Measurements from ENCODE around the gene OTOP1. TPM values are rescaled to one million over a fixed set of nuclear protein-coding genes. Genes with fewer than 3 reads are reported as not detected.
A peak's percentile ranks its signal among the peaks of the same experiment; 100 is the strongest.
"Not testable (repeated sequence)": the region's sequence is repeated elsewhere in the genome, so short reads cannot be mapped to it uniquely, and the experiment has no call there.

Gene OTOP1
- total RNA-seq, 4 donors from 2014 or later, result not detected

DNA sequence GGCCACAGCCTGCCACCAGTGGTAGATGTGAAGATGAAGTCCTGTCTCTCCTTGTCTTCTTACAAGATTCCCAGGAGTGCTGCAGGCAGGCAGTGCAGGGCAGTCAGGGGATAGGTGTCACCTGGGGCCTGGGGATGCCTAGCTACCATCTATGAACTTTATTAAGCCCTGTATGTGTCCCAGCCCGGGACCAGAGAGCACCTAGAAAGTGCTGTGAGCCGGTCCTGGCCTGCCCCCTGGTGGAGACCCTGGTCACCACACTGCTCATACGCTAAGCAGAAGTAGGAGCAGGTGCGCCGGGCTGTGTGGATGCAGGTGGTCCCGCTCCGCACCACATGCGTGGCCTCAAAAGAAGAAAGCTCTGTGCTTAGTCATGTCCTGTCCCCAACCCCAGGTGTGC, 81.1 kb downstream of the OTOP1 start:
- 8% methylated on average over 2 of the region's 8 CpGs; no CpG with 5 or more reads in 1 of the 2 donors for WGBS, 2 donors (ENCODE audit: low coverage in 1 of 2)

DNA sequence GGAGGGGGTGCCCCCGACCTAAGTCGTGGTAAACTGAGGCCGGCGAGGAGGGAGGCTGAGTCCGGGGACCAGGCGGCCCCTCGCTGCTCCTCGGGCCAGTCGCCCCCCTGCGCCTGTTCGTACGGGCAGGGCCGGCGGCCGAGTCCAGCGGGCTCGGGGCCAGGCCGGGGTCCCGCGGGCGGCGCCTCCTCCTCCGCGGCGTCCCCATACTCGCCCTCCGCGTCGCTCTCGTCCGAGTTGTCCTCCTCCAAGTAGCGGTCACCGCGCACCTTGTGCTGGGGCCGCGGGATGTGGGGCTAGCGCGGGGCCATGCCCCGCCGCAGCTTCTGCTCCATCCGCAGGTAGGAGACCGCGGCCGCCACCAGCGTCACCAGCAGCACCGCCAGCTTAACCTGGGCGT, 83.4 kb downstream of the OTOP1 start:
- in situ Hi-C loops (cut with MboI; ENCODE audit: low pct_ligation_motif_present in 1 of 4, low pct_unique_long_range_greater_than_20kb in 1 of 4, low sequenced_read_pairs in 3 of 4); H3K36me3 ChIP-seq; intact Hi-C loops (cut with DNase I; ENCODE audit: low total_unique reads); DNase-seq; H3K27ac ChIP-seq; H3K9me3 ChIP-seq; H3K4me1 ChIP-seq: not testable (repeated sequence)
- Histone ChIP-seq H3K4me3 (peak overlapping the region in 1 of 4 donors; percentile 21), H3K27me3 (peaks cover 23% of the 10 kb centered on the region)
- 6% methylated on average over 32 of the region's 47 CpGs; no CpG with 5 or more reads in 1 of the 2 donors for WGBS, 2 donors (ENCODE audit: low coverage in 1 of 2)

More for the DNA sequence above, 81.1 kb downstream of the OTOP1 start:
- intact Hi-C loops (cut with DNase I; ENCODE audit: low total_unique reads); H3K9me3 ChIP-seq; H3K4me3 ChIP-seq; H3K27ac ChIP-seq; H3K4me1 ChIP-seq; in situ Hi-C loops (cut with MboI; ENCODE audit: low pct_ligation_motif_present in 1 of 4, low pct_unique_long_range_greater_than_20kb in 1 of 4, low sequenced_read_pairs in 3 of 4); H3K36me3 ChIP-seq: not testable (repeated sequence)
- TF ChIP-seq, protein P1, sequence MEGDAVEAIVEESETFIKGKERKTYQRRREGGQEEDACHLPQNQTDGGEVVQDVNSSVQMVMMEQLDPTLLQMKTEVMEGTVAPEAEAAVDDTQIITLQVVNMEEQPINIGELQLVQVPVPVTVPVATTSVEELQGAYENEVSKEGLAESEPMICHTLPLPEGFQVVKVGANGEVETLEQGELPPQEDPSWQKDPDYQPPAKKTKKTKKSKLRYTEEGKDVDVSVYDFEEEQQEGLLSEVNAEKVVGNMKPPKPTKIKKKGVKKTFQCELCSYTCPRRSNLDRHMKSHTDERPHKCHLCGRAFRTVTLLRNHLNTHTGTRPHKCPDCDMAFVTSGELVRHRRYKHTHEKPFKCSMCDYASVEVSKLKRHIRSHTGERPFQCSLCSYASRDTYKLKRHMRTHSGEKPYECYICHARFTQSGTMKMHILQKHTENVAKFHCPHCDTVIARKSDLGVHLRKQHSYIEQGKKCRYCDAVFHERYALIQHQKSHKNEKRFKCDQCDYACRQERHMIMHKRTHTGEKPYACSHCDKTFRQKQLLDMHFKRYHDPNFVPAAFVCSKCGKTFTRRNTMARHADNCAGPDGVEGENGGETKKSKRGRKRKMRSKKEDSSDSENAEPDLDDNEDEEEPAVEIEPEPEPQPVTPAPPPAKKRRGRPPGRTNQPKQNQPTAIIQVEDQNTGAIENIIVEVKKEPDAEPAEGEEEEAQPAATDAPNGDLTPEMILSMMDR (IDR thresholded peaks at IDR 0.05), result peak in 2 of 5 experiments; percentile 12 to 32
- DNase-seq, result peak; percentile 22
- H3K27me3 ChIP-seq, result peaks cover 23% of the 10 kb centered on the region

DNA sequence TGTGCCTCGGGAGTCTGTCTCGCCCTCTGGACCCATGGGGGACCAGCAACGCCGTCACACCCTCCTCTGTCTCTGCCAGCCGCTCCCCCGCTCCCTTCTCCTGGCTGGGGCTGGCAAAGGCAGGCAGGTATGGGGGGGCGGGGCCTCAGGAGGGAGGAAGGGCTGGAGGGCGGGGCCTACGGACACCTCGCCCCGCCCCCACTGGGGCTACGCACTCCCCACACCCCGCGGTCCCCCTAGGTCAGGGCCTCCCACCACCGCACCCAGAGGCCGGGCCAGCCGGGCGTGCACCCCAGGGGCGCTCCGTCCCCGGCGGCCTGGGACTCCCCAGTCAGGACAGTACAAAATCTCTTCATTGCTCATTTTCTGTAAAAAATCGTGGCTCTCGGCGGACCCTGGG, 84.0 kb downstream of the OTOP1 start:
- in situ Hi-C loops (cut with MboI; ENCODE audit: low pct_ligation_motif_present in 1 of 4, low pct_unique_long_range_greater_than_20kb in 1 of 4, low sequenced_read_pairs in 3 of 4); H3K4me3 ChIP-seq; intact Hi-C loops (cut with DNase I; ENCODE audit: low total_unique reads); H3K9me3 ChIP-seq; H3K4me1 ChIP-seq; DNase-seq; H3K36me3 ChIP-seq; H3K27ac ChIP-seq: not testable (repeated sequence)
- WGBS, 2 donors (ENCODE audit: low coverage in 1 of 2), result 14% methylated on average over 15 of the region's 25 CpGs; no CpG with 5 or more reads in 1 of the 2 donors
- H3K27me3 ChIP-seq, result peaks cover 23% of the 10 kb centered on the region

DNA sequence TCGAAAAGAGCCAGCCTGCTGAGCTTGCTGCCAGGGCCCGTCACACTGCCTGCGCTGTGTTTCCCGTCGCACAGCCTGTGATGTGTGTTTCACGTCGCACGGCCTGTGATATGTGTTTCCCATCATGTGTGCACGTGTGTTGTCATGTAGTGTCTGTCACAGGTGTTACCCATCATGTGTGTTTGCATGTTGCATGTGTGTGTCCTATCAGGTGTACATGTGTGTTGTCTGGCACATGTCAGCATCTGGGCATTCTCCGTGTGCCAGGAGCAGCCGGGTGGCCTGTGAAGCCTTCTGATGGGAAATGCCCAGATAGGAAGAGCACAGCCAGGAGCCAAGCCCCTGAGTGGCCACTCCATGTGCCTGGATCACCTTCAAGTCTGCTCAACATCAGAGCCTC, 85.5 kb downstream of the OTOP1 start:
- DNase-seq; in situ Hi-C loops (cut with MboI; ENCODE audit: low pct_ligation_motif_present in 1 of 4, low pct_unique_long_range_greater_than_20kb in 1 of 4, low sequenced_read_pairs in 3 of 4); intact Hi-C loops (cut with DNase I; ENCODE audit: low total_unique reads); H3K27ac ChIP-seq; H3K4me1 ChIP-seq; H3K36me3 ChIP-seq; H3K4me3 ChIP-seq; H3K9me3 ChIP-seq: not testable (repeated sequence)
- H3K27me3 ChIP-seq, result peaks cover 16% of the 10 kb centered on the region
- WGBS, 2 donors (ENCODE audit: low coverage in 1 of 2), result 65% methylated on average over 3 of the region's 11 CpGs; no CpG with 5 or more reads in 1 of the 2 donors

Other genes starting within 250 kb of the OTOP1 start
- gene TMEM128, start 21.3 kb upstream of the OTOP1 start, total RNA-seq, result 10 to 100 TPM in 3 of 4 donors, 1 to 10 TPM in 1; 8.8 to 22.0 (median 14.4) TPM
- 10 to 100 TPM in 1 of 4 donors, 1 to 10 TPM in 3; 3.7 to 10.3 (median 5.6) TPM for gene LYAR, start 63.2 kb upstream of the OTOP1 start, total RNA-seq
- gene ZBTB49, start 63.3 kb upstream of the OTOP1 start, total RNA-seq, result 10 to 100 TPM in 1 of 4 donors, 1 to 10 TPM in 3; 2.4 to 11.2 (median 6.0) TPM
- 1 to 10 TPM in 3 of 4 donors, not detected in 1; 2.2 to 3.5 (median 2.7) TPM for gene NSG1, start 160.2 kb upstream of the OTOP1 start, total RNA-seq

All from transverse colon (tissue), 4 donors.